Pancreas (tissue), 10 donors: ENCODE data around the gene CCDC28A. TPM values are rescaled to one million over a fixed set of nuclear protein-coding genes. Genes with fewer than 3 reads are reported as not detected.

Experiments
- ATAC-seq, 4 donors: fragments of 200-7000 bp; cut with Tn5 transposase; one replicate each; pipeline versions ENCODE4 v1.8.0 to v1.9.1; 2020; ENCODE audit warnings: mild to moderate bottlenecking in 4 of 4, moderate library complexity in 4 of 4
- DNase-seq, 6 donors: peaks; one replicate each; pipeline ENCODE4 v3.0.0-alpha.2; 2020
- FAIRE-seq: peaks from 2 replicates; lab custom pipeline; 2012; peaks lifted over from hg19 to GRCh38; lab: Jason Lieb, UNC
- H3K27ac ChIP-seq, 4 donors: fragments of 200-600 bp; sonication (generic); 1 replicate in 3 of 4; 2 replicates in 1 of 4; pipeline versions ENCODE4 v1.5.0 to v1.8.0; 2020
- H3K27me3 ChIP-seq, 4 donors: fragments of 200-600 bp; one replicate each; pipeline ENCODE4 v1.8.0; 2021
- H3K36me3 ChIP-seq, 3 donors: fragments of 200-600 bp; sonication (generic) in 1 of 3; one replicate each; pipeline versions ENCODE4 v1.5.0 to v1.8.0; 2020 to 2021
- H3K4me1 ChIP-seq, 3 donors: fragments of 200-600 bp; one replicate each; pipeline ENCODE4 v1.8.0; 2021
- H3K4me3 ChIP-seq, 4 donors: fragments of 200-600 bp; sonication (generic) in 2 of 4; one replicate each; pipeline versions ENCODE4 v1.5.0 to v1.8.0; 2020 to 2021
- H3K9me3 ChIP-seq, 4 donors: fragments of 200-600 bp; one replicate each; pipeline ENCODE4 v1.8.0; 2021
- WGBS, 2 donors: extraction: QIAGEN DNeasy Blood & Tissue Kit; methylation state at CpG; one replicate each; pipeline ENCODE4 v1.1.7; 2013; 5-methylcytosine and 5-hydroxymethylcytosine counted together
- intact Hi-C, 3 donors: fragments of 100-400 bp; cut with DNase I; formaldehyde crosslinking; loops; one replicate each; pipeline versions ENCODE4 v1.11.1 to v1.14.2; 2022
- polyA plus RNA-seq, 2 donors: library from polyadenylated mRNA; stranded (reverse); fragments of 200-250 nt; gene quantifications; one replicate each; pipeline ENCODE4 v1.2.3, GENCODE V29; 2013
- total RNA-seq, 6 donors: library from RNA; stranded (reverse); fragmentation: NEBNext Ultra II Directional in 4 of 6; extraction: Animal tissue kit (Norgen Biotek cat#: 25700) in 4 of 6; gene quantifications; one replicate each; pipeline versions ENCODE4 v1.2.1 to v1.2.4, GENCODE V29; 2021 to 2023
- TF ChIP-seq, protein P1 (sequence below), 4 donors: fragments of 200-600 bp; sonication (generic) in 3 of 4; IDR thresholded peaks; one replicate each; pipeline versions ENCODE4 v1.5.0 to v1.8.0; 2021; ENCODE audit warnings: antibody characterized with exemption in 4 of 4
- donor health status: healthy with polysubstance abuse.
- donor health status: DM: no; HTN: no; CAD: no; lungs with moderate emphysema.
- donor health status: DM: no; HTN: no; CAD: no.
- donor health status: control.
- donor health status: control.
- donor health status: Bipolar disorder and iron deficiency.
- donor health status: DM: yes; HTN: yes; CAD: no.
- donor health status: DM: no; HTN: no; CAD: no.
- donor health status: DM: no; HTN: no; CAD: no.
- donor health status: DM: yes; HTN: yes; CAD: no.

Gene CCDC28A
- total and polyA plus RNA-seq, 8 donors = 11.3 to 21.3 (median 12.8) TPM

DNA sequence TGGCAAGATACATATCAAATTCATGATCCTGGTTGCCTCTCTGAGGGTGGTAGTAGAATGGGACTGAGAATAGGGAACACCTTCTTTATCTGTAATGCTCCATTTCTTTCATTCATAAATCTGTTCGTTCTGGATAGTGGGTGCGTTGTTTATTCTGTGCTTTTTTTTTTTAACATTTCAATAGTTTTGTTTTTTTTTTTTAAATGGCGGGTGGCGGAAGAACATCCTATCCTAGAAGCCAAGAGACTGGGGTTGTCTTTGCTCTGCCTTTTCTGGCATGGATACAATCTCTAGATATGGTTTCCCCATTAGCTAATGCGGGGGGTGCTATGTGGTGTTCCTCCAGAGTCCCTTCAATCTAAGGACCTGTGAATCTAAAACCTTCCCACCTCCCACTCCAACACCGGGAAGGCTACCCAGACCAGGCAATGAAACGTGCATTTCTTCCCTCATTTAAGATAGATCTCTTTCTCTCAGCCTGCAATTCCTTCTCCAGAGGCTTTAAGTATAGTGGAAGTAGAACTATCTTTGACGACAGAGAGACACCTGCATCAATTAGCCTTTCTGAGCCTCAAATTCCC lies 883 bp upstream of the CCDC28A start:
- Histone ChIP-seq H3K4me1 (peaks cover 3 to 13% (median 6%) of the 10 kb centered on the region in 3 donors), H3K9me3 (no peaks in the 10 kb centered on the region), H3K27me3 (no peaks in the 10 kb centered on the region), H3K36me3 (no peaks in the 10 kb centered on the region), H3K27ac (peak overlapping the region; percentile 94 to 99 (median 98)), H3K4me3 (peak overlapping the region; percentile 49 to 76 (median 66))
- FAIRE-seq (no peak), DNase-seq (no peak), ATAC-seq (no peak)
- intact Hi-C loops = no loop called here
- WGBS, 2 donors = 10 to 14% methylated on average over 8 of the region's 8 CpGs
- TF ChIP-seq, protein P1, sequence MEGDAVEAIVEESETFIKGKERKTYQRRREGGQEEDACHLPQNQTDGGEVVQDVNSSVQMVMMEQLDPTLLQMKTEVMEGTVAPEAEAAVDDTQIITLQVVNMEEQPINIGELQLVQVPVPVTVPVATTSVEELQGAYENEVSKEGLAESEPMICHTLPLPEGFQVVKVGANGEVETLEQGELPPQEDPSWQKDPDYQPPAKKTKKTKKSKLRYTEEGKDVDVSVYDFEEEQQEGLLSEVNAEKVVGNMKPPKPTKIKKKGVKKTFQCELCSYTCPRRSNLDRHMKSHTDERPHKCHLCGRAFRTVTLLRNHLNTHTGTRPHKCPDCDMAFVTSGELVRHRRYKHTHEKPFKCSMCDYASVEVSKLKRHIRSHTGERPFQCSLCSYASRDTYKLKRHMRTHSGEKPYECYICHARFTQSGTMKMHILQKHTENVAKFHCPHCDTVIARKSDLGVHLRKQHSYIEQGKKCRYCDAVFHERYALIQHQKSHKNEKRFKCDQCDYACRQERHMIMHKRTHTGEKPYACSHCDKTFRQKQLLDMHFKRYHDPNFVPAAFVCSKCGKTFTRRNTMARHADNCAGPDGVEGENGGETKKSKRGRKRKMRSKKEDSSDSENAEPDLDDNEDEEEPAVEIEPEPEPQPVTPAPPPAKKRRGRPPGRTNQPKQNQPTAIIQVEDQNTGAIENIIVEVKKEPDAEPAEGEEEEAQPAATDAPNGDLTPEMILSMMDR (IDR thresholded peaks at IDR 0.05) = no peak

DNA sequence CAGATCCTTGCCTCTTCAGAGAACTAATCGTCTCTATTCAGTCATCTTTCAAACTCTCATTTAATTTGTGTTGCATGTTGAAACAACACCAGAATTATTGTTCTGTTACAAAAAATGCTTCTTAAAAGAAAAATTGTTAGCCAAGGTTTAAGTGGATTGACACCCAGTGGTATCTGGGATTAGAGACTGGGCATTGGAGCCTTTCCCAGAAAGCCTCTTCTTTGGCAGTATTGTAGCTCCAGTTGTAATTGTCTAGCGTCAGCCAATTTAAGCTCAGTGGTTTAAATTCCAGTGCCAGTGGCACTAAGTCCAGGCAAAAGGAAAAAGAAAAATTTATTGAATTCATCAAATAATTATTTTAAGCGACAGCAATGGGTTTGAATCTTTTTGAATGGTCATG lies 801 bp downstream of the CCDC28A start:
- no peak for FAIRE-seq
- H3K4me1 ChIP-seq = peaks cover 3 to 13% (median 6%) of the 10 kb centered on the region in 3 donors
- DNase-seq = no peak
- intact Hi-C loops = no loop called here
- no peaks in the 10 kb centered on the region for H3K9me3 ChIP-seq
- no peaks in the 10 kb centered on the region for H3K36me3 ChIP-seq
- no peaks in the 10 kb centered on the region for H3K27me3 ChIP-seq
- WGBS, 2 donors = 12 to 25% methylated on average over 3 of the region's 3 CpGs
- TF ChIP-seq, protein P1 (IDR thresholded peaks at IDR 0.05) = no peak
- peak overlapping the region; percentile 49 to 76 (median 66) for H3K4me3 ChIP-seq
- ATAC-seq = no peak
- peak overlapping the region in 1 of 4 donors; percentile 99 for H3K27ac ChIP-seq

DNA sequence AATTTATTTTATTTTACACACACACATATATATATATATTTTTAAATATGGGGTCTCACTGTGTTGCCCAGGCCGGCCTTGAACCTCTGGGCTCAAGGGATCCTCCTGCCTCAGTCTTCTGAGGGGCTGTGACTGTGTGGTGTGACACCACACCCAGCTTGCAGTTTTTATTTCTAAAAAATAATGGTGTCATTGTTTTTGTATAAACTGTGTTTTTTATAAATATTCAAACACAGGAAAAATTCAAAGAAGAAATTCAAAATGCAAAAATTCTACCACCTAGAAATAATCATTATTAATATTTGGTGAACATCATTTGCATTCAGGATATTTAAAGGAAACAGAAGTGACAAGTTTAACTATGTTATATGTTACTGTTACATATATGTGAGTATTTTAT lies 3.1 kb downstream of the CCDC28A start:
- 92 to 96% methylated on average over 1 of the region's 1 CpG for WGBS, 2 donors
- Histone ChIP-seq H3K9me3 (no peaks in the 10 kb centered on the region), H3K4me3 (no peak overlapping the region), H3K27me3 (no peaks in the 10 kb centered on the region), H3K4me1 (peaks cover 3 to 13% (median 6%) of the 10 kb centered on the region in 3 donors), H3K36me3 (no peaks in the 10 kb centered on the region), H3K27ac (no peak overlapping the region)
- no peak for DNase-seq
- no peak for ATAC-seq
- FAIRE-seq = no peak
- intact Hi-C loops = no loop called here
- TF ChIP-seq, protein P1 (IDR thresholded peaks at IDR 0.05) = no peak

DNA sequence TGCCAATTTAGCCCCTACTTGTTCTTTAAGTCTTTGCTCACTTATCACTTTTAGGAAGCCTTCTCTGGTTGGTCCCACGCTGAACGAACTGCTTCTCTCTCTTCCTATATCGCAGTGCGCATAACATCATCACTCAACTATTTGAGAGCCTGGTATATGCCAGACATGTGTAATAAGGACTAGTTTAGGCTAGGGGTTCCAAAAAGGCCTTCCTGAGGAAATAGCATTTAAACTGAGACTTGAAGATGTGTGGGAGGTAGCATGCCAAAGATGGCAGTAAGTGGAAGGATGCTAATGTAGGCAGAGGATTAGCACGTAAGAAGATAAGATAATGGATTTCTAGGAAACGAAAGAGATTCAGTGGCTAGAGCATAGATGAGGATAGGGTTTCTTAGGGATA lies 4.8 kb downstream of the CCDC28A start:
- Histone ChIP-seq H3K9me3 (no peaks in the 10 kb centered on the region), H3K27me3 (no peaks in the 10 kb centered on the region), H3K4me1 (peaks cover 0 to 8% (median 6%) of the 10 kb centered on the region in 3 donors), H3K36me3 (no peaks in the 10 kb centered on the region), H3K27ac (no peak overlapping the region), H3K4me3 (no peak overlapping the region)
- TF ChIP-seq, protein P1 (IDR thresholded peaks at IDR 0.05) = no peak
- FAIRE-seq (no peak), ATAC-seq (no peak), DNase-seq (no peak)
- WGBS, 2 donors = 90 to 91% methylated on average over 6 of the region's 6 CpGs
- intact Hi-C loops = no loop called here

DNA sequence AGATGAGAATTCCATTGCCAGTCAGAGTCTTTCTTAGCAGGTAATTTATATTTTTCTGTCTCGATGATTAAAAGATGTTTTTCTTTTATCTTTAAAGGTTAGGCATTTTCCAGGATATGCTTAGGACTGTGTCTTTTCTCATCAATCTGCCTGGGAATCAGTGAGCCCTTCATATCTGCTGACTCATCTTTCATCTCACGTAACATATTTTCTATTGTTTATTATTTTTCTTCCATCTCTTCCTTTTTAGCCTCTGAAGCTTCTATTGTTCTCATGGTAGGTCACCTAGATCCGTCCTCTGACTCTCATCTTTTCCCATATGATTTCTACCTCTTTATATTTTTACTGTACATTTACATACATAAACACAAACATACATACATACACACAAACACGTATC lies 8.7 kb downstream of the CCDC28A start:
- TF ChIP-seq, protein P1 (IDR thresholded peaks at IDR 0.05) = no peak
- no peaks in the 10 kb centered on the region for H3K4me1 ChIP-seq
- DNase-seq = no peak
- FAIRE-seq = no peak
- 79 to 82% methylated on average over 4 of the region's 4 CpGs for whole genome bisulfite sequencing, 2 donors
- no peak for ATAC-seq
- no peak overlapping the region for H3K4me3 ChIP-seq
- H3K36me3 ChIP-seq = peaks cover 0 to 5% (median 0%) of the 10 kb centered on the region in 3 donors
- H3K27me3 ChIP-seq = no peaks in the 10 kb centered on the region
- no peak overlapping the region for H3K27ac ChIP-seq
- intact Hi-C loops = no loop called here
- no peaks in the 10 kb centered on the region for H3K9me3 ChIP-seq
